ENCODE data around the gene CACNB3. TPM values are rescaled to one million over a fixed set of nuclear protein-coding genes. Genes with fewer than 3 reads are reported as not detected.

The CACNB3 gene
- 23.5 TPM for total RNA-seq
- long read RNA-seq, partial matches to known transcripts = 3 of 8 reads
- long read RNA-seq, other reads (novel, unspliced or antisense) = 5 of 8 reads

GRCh38 chr12:48817873-48818830 lies at the start of gene CACNB3:
TSS of gene CACNB3 (plus strand) at chr12:48818496. CDS start at chr12:48818930, 434 bp downstream.
- DNase-seq = peak; percentile 84
- H3K27ac ChIP-seq = peak within 1 kb of the TSS; percentile 36
- peak within 1 kb of the TSS; percentile 78 for H3K4me3 ChIP-seq
- peaks cover 35% of the 10 kb centered on the region for H3K4me1 ChIP-seq
- H3K36me3 ChIP-seq = no peaks in the 10 kb centered on the region
- no peaks in the 10 kb centered on the region for H3K27me3 ChIP-seq (ENCODE audit: low read depth)
- no peak for TF ChIP-seq CTCF (IDR thresholded peaks at IDR 0.05)
- intact Hi-C loops (cut with DNase I) = no loop called here
- ATAC-seq = peak; percentile 29 to 40
- H3K9me3 ChIP-seq = no peaks in the 10 kb centered on the region

- H3K9me3 ChIP-seq = no peaks in the 10 kb centered on the region
- no peak overlapping the region for H3K27ac ChIP-seq
- peaks cover 70% of the 10 kb centered on the region for H3K36me3 ChIP-seq
- no peak for DNase-seq
- no peak overlapping the region for H3K4me3 ChIP-seq
- H3K4me1 ChIP-seq = peaks cover 7% of the 10 kb centered on the region
- intact Hi-C loops (cut with DNase I) = no loop called here
- TF ChIP-seq CTCF (IDR thresholded peaks at IDR 0.05) = no peak
- H3K27me3 ChIP-seq (ENCODE audit: low read depth) = no peaks in the 10 kb centered on the region
- no peak for ATAC-seq
Measured at GRCh38 chr12:48768736-48769135, 49.6 kb upstream of the CACNB3 start.

DNA sequence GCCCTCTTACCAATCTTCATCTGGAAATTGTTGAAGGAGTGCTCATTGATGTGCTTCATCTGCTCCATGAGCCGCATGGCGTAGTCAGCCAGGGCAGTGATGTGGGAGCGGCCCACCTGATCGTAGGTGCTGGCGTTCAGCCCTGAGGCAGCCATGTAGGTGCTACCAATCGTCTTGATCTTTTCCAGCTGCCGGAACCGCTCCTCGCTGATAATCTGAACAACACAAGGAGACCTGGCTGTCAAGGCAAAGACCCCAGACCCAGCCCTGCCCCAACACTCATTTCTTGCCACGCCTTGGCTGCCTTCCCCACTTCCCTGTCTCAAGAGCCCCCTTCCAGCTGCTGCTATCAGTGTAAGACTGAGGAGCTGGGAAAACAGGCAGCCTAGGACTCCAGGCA lies 47.5 kb upstream of the CACNB3 start:
- intact Hi-C loops (cut with DNase I) = no loop called here
- no peak for DNase-seq
- no peak overlapping the region for H3K27ac ChIP-seq
- no peak for ATAC-seq
- no peak overlapping the region for H3K4me3 ChIP-seq
- H3K9me3 ChIP-seq = no peaks in the 10 kb centered on the region
- no peaks in the 10 kb centered on the region for H3K27me3 ChIP-seq (ENCODE audit: low read depth)
- TF ChIP-seq CTCF (IDR thresholded peaks at IDR 0.05) = no peak
- peaks cover 86% of the 10 kb centered on the region for H3K36me3 ChIP-seq
- H3K4me1 ChIP-seq = peaks cover 7% of the 10 kb centered on the region

DNA sequence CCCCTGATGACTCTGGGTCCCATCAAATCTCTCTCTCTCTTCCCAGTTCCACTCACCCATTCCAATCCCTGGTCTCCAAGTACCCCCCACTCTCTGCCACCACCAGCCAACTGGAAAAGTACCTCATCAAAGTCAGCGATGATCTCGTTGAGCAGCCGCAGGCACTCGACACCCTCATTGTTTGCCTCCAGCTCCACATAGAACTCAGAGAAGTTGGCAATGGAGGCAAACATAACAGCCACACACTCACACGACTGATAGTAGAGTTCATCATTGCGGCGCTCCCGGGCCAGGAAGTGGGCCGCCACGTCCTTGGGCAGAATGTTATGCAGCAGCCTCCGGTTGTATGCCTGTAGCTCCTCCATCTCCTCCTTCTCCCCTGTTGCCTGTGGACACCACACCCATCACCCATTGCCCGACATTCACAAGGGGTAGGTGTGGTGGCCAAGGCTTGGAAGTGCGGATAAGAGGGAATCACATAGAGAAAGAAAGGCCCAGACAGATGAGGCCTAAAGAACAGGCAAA lies 46.6 kb upstream of the CACNB3 start:
- no peak for TF ChIP-seq CTCF (IDR thresholded peaks at IDR 0.05)
- DNase-seq = no peak
- intact Hi-C loops (cut with DNase I) = no loop called here
- Histone ChIP-seq H3K36me3 (peaks cover 87% of the 10 kb centered on the region), H3K27me3 (ENCODE audit: low read depth) (no peaks in the 10 kb centered on the region), H3K27ac (no peak overlapping the region), H3K4me3 (no peak overlapping the region), H3K9me3 (no peaks in the 10 kb centered on the region), H3K4me1 (peaks cover 7% of the 10 kb centered on the region)
- no peak for ATAC-seq

- Histone ChIP-seq H3K36me3 (peaks cover 82% of the 10 kb centered on the region), H3K27ac (no peak overlapping the region), H3K27me3 (ENCODE audit: low read depth) (no peaks in the 10 kb centered on the region), H3K4me3 (no peak overlapping the region), H3K9me3 (no peaks in the 10 kb centered on the region), H3K4me1 (no peaks in the 10 kb centered on the region)
- ATAC-seq (no peak), DNase-seq (no peak)
- no peak for TF ChIP-seq CTCF (IDR thresholded peaks at IDR 0.05)
- intact Hi-C loops (cut with DNase I) = no loop called here
Measured at GRCh38 chr12:48773686-48774085, 44.6 kb upstream of the CACNB3 start.

Measured in lower lobe of right lung (tissue), 2 donors.